Gastroesophageal sphincter (tissue), 3 donors: Measurements from ENCODE around the gene TMEM258.

Source experiments
- EP300 ChIP-seq: sonication (generic); formaldehyde crosslinking; IDR thresholded peaks from one replicate; pipeline ENCODE4 v1.6.1; 2017; ENCODE audit warnings: antibody characterized with exemption, mild to moderate bottlenecking
- TF ChIP-seq, protein P1 (sequence below), 4 experiments: fragments of 200-600 bp in 2 of 4; fragments of 450-650 bp in 2 of 4; sonication (generic) in 1 of 4; IDR thresholded peaks; one replicate each; pipeline ENCODE4 v1.5.1; 2017 to 2019; ENCODE audit warnings: antibody characterized with exemption in 4 of 4, mild to moderate bottlenecking in 2 of 4, moderate library complexity in 2 of 4

DNA sequence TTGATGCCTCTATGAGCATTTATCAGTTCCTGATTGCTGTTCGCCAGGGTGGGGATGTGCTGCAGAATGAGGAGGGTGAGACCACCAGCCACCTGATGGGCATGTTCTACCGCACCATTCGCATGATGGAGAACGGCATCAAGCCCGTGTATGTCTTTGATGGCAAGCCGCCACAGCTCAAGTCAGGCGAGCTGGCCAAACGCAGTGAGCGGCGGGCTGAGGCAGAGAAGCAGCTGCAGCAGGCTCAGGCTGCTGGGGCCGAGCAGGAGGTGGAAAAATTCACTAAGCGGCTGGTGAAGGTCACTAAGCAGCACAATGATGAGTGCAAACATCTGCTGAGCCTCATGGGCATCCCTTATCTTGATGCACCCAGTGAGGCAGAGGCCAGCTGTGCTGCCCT, 3.1 kb upstream of the TMEM258 start:
- TF ChIP-seq, protein P1, sequence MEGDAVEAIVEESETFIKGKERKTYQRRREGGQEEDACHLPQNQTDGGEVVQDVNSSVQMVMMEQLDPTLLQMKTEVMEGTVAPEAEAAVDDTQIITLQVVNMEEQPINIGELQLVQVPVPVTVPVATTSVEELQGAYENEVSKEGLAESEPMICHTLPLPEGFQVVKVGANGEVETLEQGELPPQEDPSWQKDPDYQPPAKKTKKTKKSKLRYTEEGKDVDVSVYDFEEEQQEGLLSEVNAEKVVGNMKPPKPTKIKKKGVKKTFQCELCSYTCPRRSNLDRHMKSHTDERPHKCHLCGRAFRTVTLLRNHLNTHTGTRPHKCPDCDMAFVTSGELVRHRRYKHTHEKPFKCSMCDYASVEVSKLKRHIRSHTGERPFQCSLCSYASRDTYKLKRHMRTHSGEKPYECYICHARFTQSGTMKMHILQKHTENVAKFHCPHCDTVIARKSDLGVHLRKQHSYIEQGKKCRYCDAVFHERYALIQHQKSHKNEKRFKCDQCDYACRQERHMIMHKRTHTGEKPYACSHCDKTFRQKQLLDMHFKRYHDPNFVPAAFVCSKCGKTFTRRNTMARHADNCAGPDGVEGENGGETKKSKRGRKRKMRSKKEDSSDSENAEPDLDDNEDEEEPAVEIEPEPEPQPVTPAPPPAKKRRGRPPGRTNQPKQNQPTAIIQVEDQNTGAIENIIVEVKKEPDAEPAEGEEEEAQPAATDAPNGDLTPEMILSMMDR (IDR thresholded peaks at IDR 0.05), result no peak
- TF ChIP-seq EP300, result no peak
